ENCODE measurements around the gene PTTG1IP. TPM values are rescaled to one million over a fixed set of nuclear protein-coding genes. Genes with fewer than 3 reads are reported as not detected.

PTTG1IP gene
- polyA plus RNA-seq, 10 donors, result 116 to 144 (median 127) TPM

- no peak for DNase-seq
Measured at GRCh38 chr21:44898011-44898488, 24.6 kb upstream of the PTTG1IP start.

GRCh38 chr21:44897326-44898010, 24.0 kb upstream of the PTTG1IP start:
- no peak for DNase-seq

- no peak for DNase-seq
Measured at GRCh38 chr21:44896561-44897286, 23.2 kb upstream of the PTTG1IP start.

- DNase-seq, result no peak
Measured at GRCh38 chr21:44895859-44896258, 22.4 kb upstream of the PTTG1IP start.

GRCh38 chr21:44894687-44895302, 21.3 kb upstream of the PTTG1IP start:
- DNase-seq, result no peak

GRCh38 chr21:44893948-44894656, 20.6 kb upstream of the PTTG1IP start:
- DNase-seq, result no peak

GRCh38 chr21:44893278-44893556, 19.7 kb upstream of the PTTG1IP start:
- DNase-seq, result no peak

GRCh38 chr21:44892536-44893277, 19.2 kb upstream of the PTTG1IP start:
- peak in 1 of 3 donors; percentile 71 for DNase-seq

GRCh38 chr21:44892095-44892494, 18.6 kb upstream of the PTTG1IP start:
- DNase-seq, result no peak

GRCh38 chr21:44891631-44892031, 18.1 kb upstream of the PTTG1IP start:
- no peak for DNase-seq

- DNase-seq, result no peak
Measured at GRCh38 chr21:44890961-44891541, 17.6 kb upstream of the PTTG1IP start.

GRCh38 chr21:44890338-44890931, 16.9 kb upstream of the PTTG1IP start:
- no peak for DNase-seq

GRCh38 chr21:44889625-44890337, 16.3 kb upstream of the PTTG1IP start:
- no peak for DNase-seq

- DNase-seq, result no peak
Measured at GRCh38 chr21:44888581-44889550, 15.4 kb upstream of the PTTG1IP start.

- DNase-seq, result no peak
Measured at GRCh38 chr21:44887807-44888580, 14.5 kb upstream of the PTTG1IP start.

- no peak for DNase-seq
Measured at GRCh38 chr21:44887126-44887806, 13.8 kb upstream of the PTTG1IP start.

Data from muscle of back (tissue), 11 donors.